ENCODE measurements around the gene RANBP17.
"Not testable (repeated sequence)": the region's sequence is repeated elsewhere in the genome, so short reads cannot be mapped to it uniquely, and the experiment has no call there.

Gene RANBP17

GRCh38 chr5:171258737-171259415 lies 397.1 kb downstream of the RANBP17 start:
- no peak for DNase-seq

GRCh38 chr5:171261361-171261760 lies 399.5 kb downstream of the RANBP17 start:
- no peak for DNase-seq

GRCh38 chr5:171261904-171262303 lies 400.1 kb downstream of the RANBP17 start:
- DNase-seq, result no peak

GRCh38 chr5:171263181-171263580 lies 401.4 kb downstream of the RANBP17 start:
- no peak for DNase-seq

- DNase-seq, result no peak
Measured at GRCh38 chr5:171264843-171265242, 403.0 kb downstream of the RANBP17 start.

- DNase-seq, result no peak
Measured at GRCh38 chr5:171268700-171269620, 407.1 kb downstream of the RANBP17 start.

GRCh38 chr5:171269717-171270116 lies 407.9 kb downstream of the RANBP17 start:
- no peak for DNase-seq

GRCh38 chr5:171270136-171270535 lies 408.3 kb downstream of the RANBP17 start:
- no peak for DNase-seq

- no peak for DNase-seq
Measured at GRCh38 chr5:171271798-171272197, 410.0 kb downstream of the RANBP17 start.

- no peak for DNase-seq
Measured at GRCh38 chr5:171272996-171273970, 411.5 kb downstream of the RANBP17 start.

- no peak for DNase-seq
Measured at GRCh38 chr5:171275841-171276544, 414.2 kb downstream of the RANBP17 start.

GRCh38 chr5:171283753-171284152 lies 421.9 kb downstream of the RANBP17 start:
- no peak for DNase-seq

GRCh38 chr5:171285465-171285864 lies 423.6 kb downstream of the RANBP17 start:
- no peak for DNase-seq

GRCh38 chr5:171288066-171288465 lies 426.2 kb downstream of the RANBP17 start:
- DNase-seq, result no peak

- DNase-seq, result no peak
Measured at GRCh38 chr5:171291371-171291770, 429.6 kb downstream of the RANBP17 start.

GRCh38 chr5:171295299-171295698 lies 433.5 kb downstream of the RANBP17 start:
- DNase-seq, result no peak

GRCh38 chr5:171295801-171296200 lies 434.0 kb downstream of the RANBP17 start:
- DNase-seq, result no peak

GRCh38 chr5:171297941-171298340 lies 436.1 kb downstream of the RANBP17 start:
- DNase-seq, result not testable (repeated sequence)

- DNase-seq, result no peak
Measured at GRCh38 chr5:171299228-171299627, 437.4 kb downstream of the RANBP17 start.

- DNase-seq, result no peak
Measured at GRCh38 chr5:171299851-171300250, 438.0 kb downstream of the RANBP17 start.

- no peak for DNase-seq
Measured at GRCh38 chr5:171300358-171300757, 438.5 kb downstream of the RANBP17 start.

- DNase-seq, result no peak
Measured at GRCh38 chr5:171306166-171306565, 444.3 kb downstream of the RANBP17 start.
